ENCODE results near the gene ARSA. TPM values are rescaled to one million over a fixed set of nuclear protein-coding genes. Genes with fewer than 3 reads are reported as not detected.
"Not testable (repeated sequence)": the region's sequence is repeated elsewhere in the genome, so short reads cannot be mapped to it uniquely, and the experiment has no call there.

Gene ARSA
- total RNA-seq, 4 donors from 2014 or later = 8.8 to 17.8 (median 10.2) TPM

DNA sequence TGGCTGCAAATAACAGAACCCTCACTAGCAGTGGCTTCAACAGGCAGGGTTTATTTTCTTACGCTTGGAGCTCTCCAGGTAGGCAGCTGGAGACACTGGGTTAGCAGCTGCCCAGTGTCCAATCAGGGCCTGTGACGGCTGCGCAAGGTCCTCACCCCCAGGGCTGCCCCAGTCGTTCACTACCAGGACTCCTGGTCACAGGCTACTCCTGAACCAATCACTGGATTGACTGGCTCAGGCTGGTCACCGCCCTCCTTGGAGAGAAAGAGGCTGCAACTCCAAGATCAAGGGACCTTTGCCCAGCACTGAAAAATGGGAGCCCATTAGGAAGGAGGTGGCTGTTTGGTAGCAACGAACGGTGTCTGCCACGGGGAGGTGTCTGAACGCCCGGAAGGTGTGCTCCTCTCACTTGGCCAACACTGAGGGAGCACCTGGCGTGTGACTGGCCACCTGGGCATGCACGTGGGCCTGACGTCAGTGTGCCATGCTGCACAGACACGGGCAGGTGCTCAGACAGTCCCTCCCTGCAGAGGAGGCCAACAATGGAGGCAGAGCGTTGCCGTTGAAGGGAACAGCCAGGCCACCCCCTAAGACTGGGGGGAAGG lies 5.1 kb downstream of the ARSA start:
- no peaks in the 10 kb centered on the region for H3K9me3 ChIP-seq
- peak overlapping the region in 2 of 4 donors; percentile 13 to 28 for H3K27ac ChIP-seq
- no peaks in the 10 kb centered on the region for H3K36me3 ChIP-seq
- in situ Hi-C loops (cut with MboI; ENCODE audit: low sequenced_read_pairs in 4 of 4) (no loop called here), intact Hi-C loops (cut with DNase I; ENCODE audit: low total_unique reads) (no loop called here)
- ATAC-seq = no peak
- no peak for TF ChIP-seq POLR2A (IDR thresholded peaks at IDR 0.05)
- TF ChIP-seq CTCF (IDR thresholded peaks at IDR 0.05 in 4 of 5, conservative IDR thresholded peaks at IDR 0.05 in 1 of 5) = no peak
- no peak for DNase-seq
- peaks cover 26 to 31% of the 10 kb centered on the region in 2 donors for H3K4me1 ChIP-seq
- H3K4me3 ChIP-seq = no peak overlapping the region
- H3K27me3 ChIP-seq = no peaks in the 10 kb centered on the region

DNA sequence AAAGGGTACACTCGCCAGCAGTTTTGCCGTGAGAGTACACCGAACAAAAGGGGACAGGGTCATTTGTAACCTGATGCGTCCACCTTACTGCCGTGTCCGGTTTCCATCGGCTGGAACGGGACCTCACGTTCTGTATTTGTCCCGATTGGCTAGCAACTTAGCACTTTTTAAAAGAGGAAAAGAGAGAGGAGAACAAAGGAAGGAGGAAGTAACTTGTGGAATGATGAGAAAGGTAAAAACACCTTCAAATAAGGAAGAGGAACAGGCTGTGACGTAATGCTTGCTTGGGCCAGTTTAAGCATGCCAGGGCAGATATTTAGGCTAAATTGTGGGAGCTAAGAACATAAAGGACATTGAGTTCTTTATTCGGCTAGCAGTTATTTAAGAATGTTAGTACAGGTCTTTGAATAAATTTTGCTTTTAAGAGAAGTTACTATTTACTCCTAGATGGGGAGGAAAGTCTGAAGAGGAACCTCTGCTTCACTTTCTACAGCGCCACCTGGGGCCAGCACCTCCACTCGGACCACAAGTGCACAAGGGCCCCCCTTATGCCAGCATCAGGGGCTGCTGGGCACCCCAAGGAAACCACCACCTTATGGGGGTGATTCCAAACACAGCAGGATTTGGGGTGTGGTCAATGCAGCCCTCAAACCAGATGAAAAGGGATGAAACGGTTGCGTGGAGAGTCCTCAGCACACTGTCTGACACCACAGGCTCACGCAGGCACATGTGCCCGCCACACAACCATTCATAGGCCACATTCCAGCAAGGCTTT lies 5.8 kb downstream of the ARSA start:
- Histone ChIP-seq H3K4me3 (peak overlapping the region in 1 of 4 donors; percentile 11), H3K4me1 (peaks cover 23 to 25% of the 10 kb centered on the region in 2 donors), H3K36me3 (no peaks in the 10 kb centered on the region), H3K9me3 (no peaks in the 10 kb centered on the region), H3K27me3 (no peaks in the 10 kb centered on the region), H3K27ac (peak overlapping the region in 3 of 4 donors; percentile 13 to 39 (median 28))
- no peak for DNase-seq
- in situ Hi-C loops (cut with MboI; ENCODE audit: low sequenced_read_pairs in 4 of 4) = no loop called here
- TF ChIP-seq CTCF (IDR thresholded peaks at IDR 0.05 in 4 of 5, conservative IDR thresholded peaks at IDR 0.05 in 1 of 5) = no peak
- no peak for TF ChIP-seq POLR2A (IDR thresholded peaks at IDR 0.05)
- ATAC-seq = no peak
- intact Hi-C loops (cut with DNase I; ENCODE audit: low total_unique reads) = loop anchor here (2.0 kb wide), 1 partner anchor 113 kb away; the partner anchor contains the start of gene NCAPH2

GRCh38 chr22:50621356-50621880 lies 6.5 kb downstream of the ARSA start:
- Histone ChIP-seq H3K36me3 (no peaks in the 10 kb centered on the region), H3K9me3 (no peaks in the 10 kb centered on the region), H3K4me3 (peak overlapping the region in 1 of 4 donors; percentile 11), H3K27ac (peak overlapping the region in 1 of 4 donors; percentile 13), H3K4me1 (peaks cover 21 to 22% of the 10 kb centered on the region in 2 donors), H3K27me3 (no peaks in the 10 kb centered on the region)
- TF ChIP-seq CTCF (IDR thresholded peaks at IDR 0.05 in 4 of 5, conservative IDR thresholded peaks at IDR 0.05 in 1 of 5) (no peak), POLR2A (IDR thresholded peaks at IDR 0.05) (no peak)
- no peak for DNase-seq
- in situ Hi-C loops (cut with MboI; ENCODE audit: low sequenced_read_pairs in 4 of 4) (no loop called here), intact Hi-C loops (cut with DNase I; ENCODE audit: low total_unique reads) (loop anchor here (2.0 kb wide), 1 partner anchor 113 kb away; the partner anchor contains the start of gene NCAPH2)
- ATAC-seq = peak in 1 of 2 donors; percentile 6

DNA sequence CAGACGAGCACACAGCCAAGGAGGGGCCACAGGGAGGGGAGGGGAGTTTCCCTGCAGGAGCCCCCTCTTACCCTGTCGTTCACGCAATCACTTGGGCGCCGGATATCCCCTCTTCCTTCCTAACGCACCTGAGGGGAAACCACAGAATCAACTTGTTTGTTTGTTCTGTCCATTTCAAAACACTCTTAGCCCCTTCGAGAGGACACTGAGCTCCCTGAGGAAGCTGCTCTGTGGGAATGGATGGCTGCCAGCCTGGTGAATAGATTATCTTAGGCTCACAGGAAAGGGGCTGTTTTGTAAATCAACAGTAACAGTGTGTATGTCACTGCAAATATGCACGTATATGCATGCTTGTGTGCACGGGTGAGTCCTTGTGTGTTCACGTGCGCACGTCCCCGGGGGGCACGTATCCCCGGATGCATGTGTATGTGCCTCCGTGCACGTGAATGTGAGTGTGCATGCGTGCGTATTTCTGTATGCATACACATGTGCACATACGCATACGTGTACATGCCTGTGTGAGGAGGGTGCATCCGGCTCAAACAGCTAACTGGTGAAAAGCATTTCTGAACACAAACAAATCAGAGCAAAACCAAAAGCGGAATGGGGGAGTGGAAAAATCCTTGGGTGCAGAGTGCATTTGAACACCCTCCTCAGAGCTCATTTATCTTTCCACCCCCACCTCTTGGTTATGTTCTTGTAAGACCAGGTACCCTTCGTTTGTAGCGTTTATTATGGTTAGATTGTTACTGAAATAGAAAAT lies 7.2 kb downstream of the ARSA start:
- intact Hi-C loops (cut with DNase I; ENCODE audit: low total_unique reads) = loop anchor here (2.0 kb wide), 1 partner anchor 112 kb away; the partner anchor contains the start of gene NCAPH2
- peak; percentile 46 to 66 for ATAC-seq
- H3K4me1 ChIP-seq = peaks cover 21 to 22% of the 10 kb centered on the region in 2 donors
- no peak for DNase-seq
- H3K36me3 ChIP-seq = no peaks in the 10 kb centered on the region
- peak in 4 of 5 experiments; percentile 24 to 80 (median 76) for TF ChIP-seq CTCF (IDR thresholded peaks at IDR 0.05 in 4 of 5, conservative IDR thresholded peaks at IDR 0.05 in 1 of 5)
- no peak for TF ChIP-seq POLR2A (IDR thresholded peaks at IDR 0.05)
- no peaks in the 10 kb centered on the region for H3K9me3 ChIP-seq
- in situ Hi-C loops (cut with MboI; ENCODE audit: low sequenced_read_pairs in 4 of 4) = no loop called here
- no peaks in the 10 kb centered on the region for H3K27me3 ChIP-seq
- peak overlapping the region; percentile 39 to 54 (median 41) for H3K4me3 ChIP-seq
- H3K27ac ChIP-seq = peak overlapping the region in 1 of 4 donors; percentile 13

- H3K27me3 ChIP-seq; H3K27ac ChIP-seq; H3K36me3 ChIP-seq; H3K4me3 ChIP-seq; H3K4me1 ChIP-seq; in situ Hi-C loops (cut with MboI; ENCODE audit: low sequenced_read_pairs in 4 of 4); DNase-seq; intact Hi-C loops (cut with DNase I; ENCODE audit: low total_unique reads); ATAC-seq; H3K9me3 ChIP-seq: not testable (repeated sequence)
These were observed 13.7 kb downstream of the ARSA start for GRCh38 chr22:50614296-50614695.
